Pancreas (tissue), 10 donors: Measurements from ENCODE around the gene CDHR4. TPM values are rescaled to one million over a fixed set of nuclear protein-coding genes. Genes with fewer than 3 reads are reported as not detected.
"Not testable (repeated sequence)": the region's sequence is repeated elsewhere in the genome, so short reads cannot be mapped to it uniquely, and the experiment has no call there.

Experiments used
- ATAC-seq, 4 donors: fragments of 200-7000 bp; cut with Tn5 transposase; one replicate each; pipeline versions ENCODE4 v1.8.0 to v1.9.1; 2020; ENCODE audit warnings: mild to moderate bottlenecking in 4 of 4, moderate library complexity in 4 of 4
- DNase-seq, 6 donors: peaks; one replicate each; pipeline ENCODE4 v3.0.0-alpha.2; 2020
- FAIRE-seq: peaks from 2 replicates; lab custom pipeline; 2012; peaks lifted over from hg19 to GRCh38; lab: Jason Lieb, UNC
- H3K27ac ChIP-seq, 4 donors: fragments of 200-600 bp; sonication (generic); 1 replicate in 3 of 4; 2 replicates in 1 of 4; pipeline versions ENCODE4 v1.5.0 to v1.8.0; 2020
- H3K27me3 ChIP-seq, 4 donors: fragments of 200-600 bp; one replicate each; pipeline ENCODE4 v1.8.0; 2021
- H3K36me3 ChIP-seq, 3 donors: fragments of 200-600 bp; sonication (generic) in 1 of 3; one replicate each; pipeline versions ENCODE4 v1.5.0 to v1.8.0; 2020 to 2021
- H3K4me1 ChIP-seq, 3 donors: fragments of 200-600 bp; one replicate each; pipeline ENCODE4 v1.8.0; 2021
- H3K4me3 ChIP-seq, 4 donors: fragments of 200-600 bp; sonication (generic) in 2 of 4; one replicate each; pipeline versions ENCODE4 v1.5.0 to v1.8.0; 2020 to 2021
- H3K9me3 ChIP-seq, 4 donors: fragments of 200-600 bp; one replicate each; pipeline ENCODE4 v1.8.0; 2021
- WGBS, 2 donors: extraction: QIAGEN DNeasy Blood & Tissue Kit; methylation state at CpG; one replicate each; pipeline ENCODE4 v1.1.7; 2013; 5-methylcytosine and 5-hydroxymethylcytosine counted together
- intact Hi-C, 3 donors: fragments of 100-400 bp; cut with DNase I; formaldehyde crosslinking; loops; one replicate each; pipeline versions ENCODE4 v1.11.1 to v1.14.2; 2022
- polyA plus RNA-seq, 2 donors: library from polyadenylated mRNA; stranded (reverse); fragments of 200-250 nt; gene quantifications; one replicate each; pipeline ENCODE4 v1.2.3, GENCODE V29; 2013
- total RNA-seq, 6 donors: library from RNA; stranded (reverse); fragmentation: NEBNext Ultra II Directional in 4 of 6; extraction: Animal tissue kit (Norgen Biotek cat#: 25700) in 4 of 6; gene quantifications; one replicate each; pipeline versions ENCODE4 v1.2.1 to v1.2.4, GENCODE V29; 2021 to 2023
- TF ChIP-seq, protein P1 (sequence below), 4 donors: fragments of 200-600 bp; sonication (generic) in 3 of 4; IDR thresholded peaks; one replicate each; pipeline versions ENCODE4 v1.5.0 to v1.8.0; 2021; ENCODE audit warnings: antibody characterized with exemption in 4 of 4
- donor health status: healthy with polysubstance abuse.
- donor health status: DM: no; HTN: no; CAD: no; lungs with moderate emphysema.
- donor health status: DM: no; HTN: no; CAD: no.
- donor health status: control.
- donor health status: control.
- donor health status: Bipolar disorder and iron deficiency.
- donor health status: DM: yes; HTN: yes; CAD: no.
- donor health status: DM: no; HTN: no; CAD: no.
- donor health status: DM: no; HTN: no; CAD: no.
- donor health status: DM: yes; HTN: yes; CAD: no.

The CDHR4 gene
- total and polyA plus RNA-seq, 8 donors: not detected

DNA sequence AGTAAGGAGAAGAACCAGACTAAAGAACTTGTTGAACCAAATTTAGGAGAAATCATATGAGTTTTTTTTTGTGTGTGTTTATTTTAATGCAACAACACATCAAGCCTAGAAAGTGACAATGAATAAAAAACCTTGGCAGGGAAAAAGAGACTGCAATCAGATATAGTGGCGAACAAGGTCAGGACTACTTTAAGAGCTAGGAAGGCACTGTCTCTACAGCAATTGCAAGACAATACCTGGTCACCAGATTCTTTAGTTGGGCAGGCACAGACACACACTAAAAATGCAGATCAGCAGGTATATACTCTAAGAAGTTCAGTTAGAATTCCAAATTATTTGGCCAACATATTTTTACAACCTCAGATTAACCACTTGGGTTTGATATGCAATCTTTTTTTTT is 45.1 kb downstream of the CDHR4 start:
- H3K27me3 ChIP-seq: no peaks in the 10 kb centered on the region
- no peak overlapping the region for H3K4me3 ChIP-seq
- FAIRE-seq (no peak), DNase-seq (no peak), ATAC-seq (no peak)
- no peaks in the 10 kb centered on the region for H3K36me3 ChIP-seq
- WGBS, 2 donors: 41 to 58% methylated on average over 1 of the region's 1 CpG
- H3K27ac ChIP-seq: no peak overlapping the region
- H3K9me3 ChIP-seq: no peaks in the 10 kb centered on the region
- intact Hi-C loops: no loop called here
- TF ChIP-seq, protein P1, sequence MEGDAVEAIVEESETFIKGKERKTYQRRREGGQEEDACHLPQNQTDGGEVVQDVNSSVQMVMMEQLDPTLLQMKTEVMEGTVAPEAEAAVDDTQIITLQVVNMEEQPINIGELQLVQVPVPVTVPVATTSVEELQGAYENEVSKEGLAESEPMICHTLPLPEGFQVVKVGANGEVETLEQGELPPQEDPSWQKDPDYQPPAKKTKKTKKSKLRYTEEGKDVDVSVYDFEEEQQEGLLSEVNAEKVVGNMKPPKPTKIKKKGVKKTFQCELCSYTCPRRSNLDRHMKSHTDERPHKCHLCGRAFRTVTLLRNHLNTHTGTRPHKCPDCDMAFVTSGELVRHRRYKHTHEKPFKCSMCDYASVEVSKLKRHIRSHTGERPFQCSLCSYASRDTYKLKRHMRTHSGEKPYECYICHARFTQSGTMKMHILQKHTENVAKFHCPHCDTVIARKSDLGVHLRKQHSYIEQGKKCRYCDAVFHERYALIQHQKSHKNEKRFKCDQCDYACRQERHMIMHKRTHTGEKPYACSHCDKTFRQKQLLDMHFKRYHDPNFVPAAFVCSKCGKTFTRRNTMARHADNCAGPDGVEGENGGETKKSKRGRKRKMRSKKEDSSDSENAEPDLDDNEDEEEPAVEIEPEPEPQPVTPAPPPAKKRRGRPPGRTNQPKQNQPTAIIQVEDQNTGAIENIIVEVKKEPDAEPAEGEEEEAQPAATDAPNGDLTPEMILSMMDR (IDR thresholded peaks at IDR 0.05): no peak
- H3K4me1 ChIP-seq: peaks cover 4 to 14% (median 9%) of the 10 kb centered on the region in 3 donors

DNA sequence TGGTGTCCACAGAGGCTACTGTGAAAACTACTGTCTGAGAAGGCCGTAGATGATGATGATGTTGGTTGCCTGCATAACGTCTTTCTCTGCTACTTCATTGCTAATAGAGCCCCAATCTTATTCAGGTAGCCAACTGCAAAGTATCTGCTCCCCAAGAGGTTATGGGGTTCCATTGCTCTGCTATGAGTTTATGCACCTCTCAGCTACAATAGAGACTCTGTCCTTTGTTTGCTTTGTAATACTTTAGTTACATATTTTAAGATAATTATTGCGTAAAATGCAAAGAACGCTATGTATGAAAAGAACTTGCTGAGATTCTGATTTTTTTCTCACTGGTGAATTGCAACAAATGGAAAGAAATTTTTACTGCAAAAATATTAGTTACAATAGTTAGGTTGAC is 48.2 kb downstream of the CDHR4 start:
- intact Hi-C loops: no loop called here
- H3K36me3 ChIP-seq: peaks cover 0 to 6% (median 0%) of the 10 kb centered on the region in 3 donors
- ATAC-seq (no peak), FAIRE-seq (no peak), DNase-seq (no peak)
- H3K4me3 ChIP-seq: no peak overlapping the region
- TF ChIP-seq, protein P1 (IDR thresholded peaks at IDR 0.05): no peak
- peaks cover 4 to 16% (median 9%) of the 10 kb centered on the region in 3 donors for H3K4me1 ChIP-seq
- H3K27me3 ChIP-seq: no peaks in the 10 kb centered on the region
- WGBS, 2 donors: 61 to 66% methylated on average over 4 of the region's 4 CpGs
- no peak overlapping the region for H3K27ac ChIP-seq
- H3K9me3 ChIP-seq: no peaks in the 10 kb centered on the region

DNA sequence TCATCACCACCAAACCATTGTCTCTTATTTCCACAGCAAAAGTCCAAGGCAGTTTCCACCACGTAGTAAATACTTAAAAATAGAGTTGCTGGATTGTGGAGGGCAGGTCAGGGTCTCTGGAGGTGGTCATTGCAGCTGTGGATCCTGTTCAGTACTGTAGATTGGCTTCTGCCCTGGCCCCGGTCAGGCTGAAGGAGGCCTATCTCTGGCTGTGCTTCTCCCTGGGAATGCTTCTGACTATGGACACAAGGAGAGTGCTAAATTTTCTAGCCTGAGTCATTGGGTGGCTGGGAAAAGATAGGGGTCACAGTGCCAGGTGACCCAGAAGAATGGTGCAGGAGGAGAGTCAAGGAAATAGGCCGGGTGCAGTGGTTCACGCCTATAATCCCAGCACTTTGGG is 49.6 kb downstream of the CDHR4 start:
- TF ChIP-seq, protein P1 (IDR thresholded peaks at IDR 0.05): no peak
- peaks cover 0 to 6% (median 0%) of the 10 kb centered on the region in 3 donors for H3K36me3 ChIP-seq
- 94 to 97% methylated on average over 4 of the region's 4 CpGs for WGBS, 2 donors
- H3K27me3 ChIP-seq: no peaks in the 10 kb centered on the region
- ATAC-seq: no peak
- intact Hi-C loops: no loop called here
- H3K27ac ChIP-seq: no peak overlapping the region
- no peaks in the 10 kb centered on the region for H3K9me3 ChIP-seq
- no peak for DNase-seq
- H3K4me3 ChIP-seq: no peak overlapping the region
- FAIRE-seq: no peak
- peaks cover 0 to 16% (median 4%) of the 10 kb centered on the region in 3 donors for H3K4me1 ChIP-seq

DNA sequence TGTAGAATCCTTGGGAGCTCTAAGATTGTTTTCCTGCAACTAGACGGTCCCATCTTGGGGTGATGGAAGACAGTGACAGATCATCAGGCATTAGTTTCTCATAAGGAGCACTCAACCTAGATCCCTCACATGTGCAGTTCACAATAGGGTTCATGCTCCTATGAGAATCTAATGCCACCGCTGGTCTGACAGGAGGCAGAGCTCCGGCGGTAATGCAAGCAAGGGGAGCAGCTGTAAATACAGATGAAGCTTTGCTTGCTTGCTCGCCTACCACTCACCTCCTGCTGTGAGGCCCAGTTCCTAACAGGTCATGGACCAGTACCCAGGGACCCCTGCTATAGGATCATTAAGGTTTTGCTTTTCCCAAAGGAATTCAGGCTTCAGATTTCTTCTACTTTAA is 50.8 kb downstream of the CDHR4 start:
- H3K27ac ChIP-seq, H3K4me3 ChIP-seq, ATAC-seq, FAIRE-seq, H3K36me3 ChIP-seq, intact Hi-C loops, H3K9me3 ChIP-seq, H3K4me1 ChIP-seq, DNase-seq, H3K27me3 ChIP-seq: not testable (repeated sequence)
- 84 to 91% methylated on average over 5 of the region's 5 CpGs for WGBS, 2 donors

DNA sequence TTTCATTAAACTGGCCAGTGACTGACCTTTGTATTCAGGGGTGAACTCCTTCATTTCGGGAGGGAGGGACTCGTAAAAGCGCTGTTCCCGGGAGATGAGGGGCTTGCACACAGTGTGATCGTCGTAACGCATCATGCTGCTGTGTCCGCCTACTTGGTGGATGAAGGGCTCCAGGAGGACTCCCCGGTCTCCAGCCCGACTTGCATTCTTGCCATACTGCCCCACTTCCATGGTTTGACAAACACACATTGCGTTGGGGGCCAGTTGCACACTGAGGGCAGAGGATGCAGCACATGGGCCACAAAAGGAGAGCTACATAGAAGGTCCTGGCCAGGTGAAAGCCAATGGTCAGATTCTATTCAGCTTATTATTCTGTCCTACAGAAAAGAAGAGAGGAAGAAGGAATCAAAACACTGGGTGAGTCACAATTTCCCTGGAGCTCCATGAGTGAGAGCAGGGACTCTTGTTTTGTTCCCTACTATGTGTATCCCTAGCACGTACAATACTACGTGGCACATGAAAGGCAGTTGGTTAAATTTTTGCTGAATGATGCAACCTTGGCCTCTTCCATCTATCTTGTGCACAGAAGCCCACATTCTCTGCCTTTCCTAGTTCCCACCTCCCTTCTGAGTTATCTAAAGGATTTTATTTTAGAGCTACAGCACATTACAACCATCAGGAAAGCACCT is 51.7 kb downstream of the CDHR4 start:
- WGBS, 2 donors: 89 to 92% methylated on average over 13 of the region's 13 CpGs
- Histone ChIP-seq H3K9me3 (no peaks in the 10 kb centered on the region), H3K4me1 (peaks cover 0 to 6% (median 4%) of the 10 kb centered on the region in 3 donors), H3K36me3 (peaks cover 0 to 6% (median 0%) of the 10 kb centered on the region in 3 donors), H3K4me3 (no peak overlapping the region), H3K27me3 (no peaks in the 10 kb centered on the region), H3K27ac (no peak overlapping the region)
- FAIRE-seq (no peak), ATAC-seq (no peak), DNase-seq (no peak)
- intact Hi-C loops: no loop called here
- TF ChIP-seq, protein P1 (IDR thresholded peaks at IDR 0.05): no peak
